VCaP (cell line): ENCODE measurements around the gene ANKRD1.
A peak's percentile ranks its signal among the peaks of the same experiment; 100 is the strongest.

ENCODE experiments used
- H3K27ac ChIP-seq: fragments of 450-650 bp; 2 replicates; pipeline ENCODE4 v1.5.1; 2017
- TF ChIP-seq, protein P1 (sequence below): fragments of 450-650 bp; conservative IDR thresholded peaks from 2 replicates; pipeline ENCODE4 v1.5.1; 2017; ENCODE audit warnings: mild to moderate bottlenecking, moderate library complexity

ANKRD1 gene

DNA sequence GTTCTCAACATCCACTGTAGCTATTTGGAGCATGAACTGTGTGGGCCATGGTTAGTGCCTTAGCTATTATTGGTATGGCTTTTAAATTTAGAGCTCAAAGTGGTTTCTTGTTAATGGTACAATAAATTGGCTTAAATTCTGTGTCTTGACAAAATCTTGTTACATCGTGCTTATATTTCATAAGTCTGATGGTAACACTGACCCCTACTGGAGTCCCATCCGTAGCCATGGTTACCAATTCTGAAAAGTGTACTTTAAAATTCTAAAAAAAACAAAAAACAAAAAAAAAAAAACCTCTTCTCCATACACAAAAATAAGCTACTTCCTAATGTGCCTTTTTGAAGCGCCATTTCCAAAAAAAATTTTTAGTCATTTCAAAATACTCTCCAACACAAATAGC is 55.5 kb downstream of the ANKRD1 start:
- TF ChIP-seq, protein P1, sequence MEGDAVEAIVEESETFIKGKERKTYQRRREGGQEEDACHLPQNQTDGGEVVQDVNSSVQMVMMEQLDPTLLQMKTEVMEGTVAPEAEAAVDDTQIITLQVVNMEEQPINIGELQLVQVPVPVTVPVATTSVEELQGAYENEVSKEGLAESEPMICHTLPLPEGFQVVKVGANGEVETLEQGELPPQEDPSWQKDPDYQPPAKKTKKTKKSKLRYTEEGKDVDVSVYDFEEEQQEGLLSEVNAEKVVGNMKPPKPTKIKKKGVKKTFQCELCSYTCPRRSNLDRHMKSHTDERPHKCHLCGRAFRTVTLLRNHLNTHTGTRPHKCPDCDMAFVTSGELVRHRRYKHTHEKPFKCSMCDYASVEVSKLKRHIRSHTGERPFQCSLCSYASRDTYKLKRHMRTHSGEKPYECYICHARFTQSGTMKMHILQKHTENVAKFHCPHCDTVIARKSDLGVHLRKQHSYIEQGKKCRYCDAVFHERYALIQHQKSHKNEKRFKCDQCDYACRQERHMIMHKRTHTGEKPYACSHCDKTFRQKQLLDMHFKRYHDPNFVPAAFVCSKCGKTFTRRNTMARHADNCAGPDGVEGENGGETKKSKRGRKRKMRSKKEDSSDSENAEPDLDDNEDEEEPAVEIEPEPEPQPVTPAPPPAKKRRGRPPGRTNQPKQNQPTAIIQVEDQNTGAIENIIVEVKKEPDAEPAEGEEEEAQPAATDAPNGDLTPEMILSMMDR, result peak; percentile 57
- no peak overlapping the region for H3K27ac ChIP-seq

DNA sequence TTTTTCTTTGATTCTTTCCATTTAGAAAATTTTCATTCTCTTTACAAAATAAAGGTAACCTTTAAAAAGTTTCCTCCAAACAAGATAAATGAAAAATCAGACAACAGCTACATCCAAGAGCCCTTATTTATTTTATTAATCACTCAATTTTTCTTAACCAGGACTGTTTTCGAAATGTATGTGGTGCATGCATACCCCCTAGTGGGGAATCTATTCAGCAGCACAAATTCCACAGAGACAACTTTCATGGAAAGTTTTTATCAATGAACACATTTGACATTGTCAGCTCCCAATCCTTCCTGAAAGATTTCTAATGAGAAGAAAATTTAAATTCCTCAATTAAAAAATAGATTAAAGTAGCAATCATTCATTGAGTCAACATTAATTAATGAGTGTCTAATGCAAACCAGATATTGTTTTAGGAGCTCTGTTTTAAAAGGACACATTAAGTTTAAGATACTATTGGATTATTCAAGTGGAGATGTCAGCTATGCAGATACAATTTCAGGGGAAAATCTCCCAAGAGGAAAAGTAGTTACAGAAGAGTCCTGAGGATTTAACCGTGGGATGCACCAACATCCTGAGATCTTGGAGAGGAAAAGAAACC is 57.9 kb downstream of the ANKRD1 start:
- no peak overlapping the region for H3K27ac ChIP-seq
- TF ChIP-seq, protein P1, result peak; percentile 92
